Mammary epithelial cell (primary cell): ENCODE results near the gene AP1S2.
"Not testable (repeated sequence)": the region's sequence is repeated elsewhere in the genome, so short reads cannot be mapped to it uniquely, and the experiment has no call there.

ENCODE experiments used
- EZH2 ChIP-seq: IDR thresholded peaks from 2 replicates; pipeline ENCODE4 v1.6.1; 2012; ENCODE audit warnings: low read length, inconsistent platforms, borderline replicate concordance
- TF ChIP-seq, protein P1 (sequence below), 2 donors: IDR thresholded peaks in 1 of 2; conservative IDR thresholded peaks in 1 of 2; 2 replicates each; pipeline ENCODE4 v1.5.1; 2011 to 2012; ENCODE audit warnings: inconsistent platforms in 2 of 2, low read length in 2 of 2, mild to moderate bottlenecking in 2 of 2, control low read depth in 1 of 2, low read depth in 1 of 2; ENCODE audit not compliant: insufficient read depth in 1 of 2; ENCODE audit errors: extremely low read depth in 1 of 2

DNA sequence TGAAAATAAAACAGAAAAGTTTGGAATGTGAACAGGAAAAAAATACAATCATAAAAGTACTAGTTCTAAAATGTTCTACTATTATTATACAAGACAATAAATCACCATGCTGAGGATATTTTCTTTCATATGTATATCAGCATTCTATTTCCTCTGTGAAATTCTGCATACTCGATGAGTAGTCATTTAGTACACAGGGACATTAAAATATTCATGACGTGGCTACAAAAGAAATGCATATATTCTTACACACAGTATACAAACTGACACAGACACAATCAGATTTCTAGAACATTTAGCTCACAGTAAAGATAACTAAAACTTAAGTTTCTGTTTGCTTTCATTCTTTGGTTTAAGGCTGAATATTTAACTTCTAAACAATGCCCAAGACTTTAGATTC lies 23.3 kb downstream of the AP1S2 start:
- TF ChIP-seq, protein P1, sequence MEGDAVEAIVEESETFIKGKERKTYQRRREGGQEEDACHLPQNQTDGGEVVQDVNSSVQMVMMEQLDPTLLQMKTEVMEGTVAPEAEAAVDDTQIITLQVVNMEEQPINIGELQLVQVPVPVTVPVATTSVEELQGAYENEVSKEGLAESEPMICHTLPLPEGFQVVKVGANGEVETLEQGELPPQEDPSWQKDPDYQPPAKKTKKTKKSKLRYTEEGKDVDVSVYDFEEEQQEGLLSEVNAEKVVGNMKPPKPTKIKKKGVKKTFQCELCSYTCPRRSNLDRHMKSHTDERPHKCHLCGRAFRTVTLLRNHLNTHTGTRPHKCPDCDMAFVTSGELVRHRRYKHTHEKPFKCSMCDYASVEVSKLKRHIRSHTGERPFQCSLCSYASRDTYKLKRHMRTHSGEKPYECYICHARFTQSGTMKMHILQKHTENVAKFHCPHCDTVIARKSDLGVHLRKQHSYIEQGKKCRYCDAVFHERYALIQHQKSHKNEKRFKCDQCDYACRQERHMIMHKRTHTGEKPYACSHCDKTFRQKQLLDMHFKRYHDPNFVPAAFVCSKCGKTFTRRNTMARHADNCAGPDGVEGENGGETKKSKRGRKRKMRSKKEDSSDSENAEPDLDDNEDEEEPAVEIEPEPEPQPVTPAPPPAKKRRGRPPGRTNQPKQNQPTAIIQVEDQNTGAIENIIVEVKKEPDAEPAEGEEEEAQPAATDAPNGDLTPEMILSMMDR (conservative IDR thresholded peaks at IDR 0.05 in 1 of 2, IDR thresholded peaks at IDR 0.05 in 1 of 2; ENCODE audit: extremely low read depth in 1 of 2, insufficient read depth in 1 of 2, low read depth in 1 of 2, low read length in 2 of 2): not testable (repeated sequence)
- not testable (repeated sequence) for TF ChIP-seq EZH2
